Lower leg skin (tissue), 3 donors: ENCODE measurements around the gene MPP3.

Source experiments
- CTCF ChIP-seq, 3 donors: fragments of 450-650 bp; IDR thresholded peaks; one replicate each; pipeline ENCODE4 v1.5.1; 2016; ENCODE audit warnings: antibody characterized with exemption in 3 of 3, mild to moderate bottlenecking in 3 of 3, moderate library complexity in 2 of 3
- POLR2A ChIP-seq, 2 donors: fragments of 450-650 bp; IDR thresholded peaks; one replicate each; pipeline ENCODE4 v1.6.1; 2016 to 2017; ENCODE audit warnings: antibody characterized with exemption in 2 of 2, mild to moderate bottlenecking in 1 of 2, moderate library complexity in 1 of 2

GRCh38 chr17:43778337-43779144 lies 54.4 kb downstream of the MPP3 start, which contains the start of gene DUSP3:
- TF ChIP-seq CTCF (IDR thresholded peaks at IDR 0.05): no peak
- peak in 1 of 2 donors; percentile 72 for TF ChIP-seq POLR2A (IDR thresholded peaks at IDR 0.05)
